ENCODE measurements around the gene STAT2. TPM values are rescaled to one million over a fixed set of nuclear protein-coding genes. Genes with fewer than 3 reads are reported as not detected.

The STAT2 gene
- total and polyA plus RNA-seq, 2 of the 13 experiments (the other 11 are each of a cell fraction or from before 2014, with no cell fraction given), result 43.5 to 84.6 TPM

GRCh38 chr12:56362130-56363059 is 2.5 kb upstream of the STAT2 start, which contains the start of gene APOF (continued):
- TF ChIP-seq SMAD9 (CRISPR knock-in tag; IDR thresholded peaks at IDR 0.05) (no peak), ELF1 (CRISPR knock-in tag; IDR thresholded peaks at IDR 0.05) (peak; percentile 57; the same call in 1 of the 2 replicates), ZFAT (CRISPR knock-in tag; conservative IDR thresholded peaks at IDR 0.05) (no peak), ARID3A (IDR thresholded peaks at IDR 0.05; ENCODE audit: low read depth, low read length) (peak; percentile 63), SIX1 (CRISPR knock-in tag; IDR thresholded peaks at IDR 0.05; ENCODE audit: borderline replicate concordance) (peak; percentile 55; the same call in 1 of the 2 replicates), ZNF567 (CRISPR knock-in tag; IDR thresholded peaks at IDR 0.05; ENCODE audit: borderline replicate concordance) (no peak), ZNF446 (CRISPR knock-in tag; IDR thresholded peaks at IDR 0.05) (no peak), AKNA (CRISPR knock-in tag; IDR thresholded peaks at IDR 0.05; ENCODE audit: borderline replicate concordance) (no peak), TBL1XR1 (IDR thresholded peaks at IDR 0.05; ENCODE audit: borderline replicate concordance, low read length, partially characterized antibody) (peak; percentile 26), ZNF281 (CRISPR knock-in tag; IDR thresholded peaks at IDR 0.05; ENCODE audit: borderline replicate concordance) (no peak), TRAFD1 (CRISPR knock-in tag; IDR thresholded peaks at IDR 0.05; ENCODE audit: borderline replicate concordance) (no peak), GATAD2A (CRISPR knock-in tag; IDR thresholded peaks at IDR 0.05) (peak; percentile 85), KAT8 (CRISPR knock-in tag; IDR thresholded peaks at IDR 0.05) (0 out of 2 replicates have a peak, but pooled peaks have one; percentile 43), SP1 (IDR thresholded peaks at IDR 0.05) (no peak), SP1 (CRISPR knock-in tag; IDR thresholded peaks at IDR 0.05) (no peak), ETS1 (CRISPR knock-in tag; IDR thresholded peaks at IDR 0.05) (no peak)
